ENCODE results near the gene KRTAP3-1. TPM values are rescaled to one million over a fixed set of nuclear protein-coding genes. Genes with fewer than 3 reads are reported as not detected.
A peak's percentile ranks its signal among the peaks of the same experiment; 100 is the strongest.

Gene KRTAP3-1
- total RNA-seq, 1 donor from 2014 or later = not detected

DNA sequence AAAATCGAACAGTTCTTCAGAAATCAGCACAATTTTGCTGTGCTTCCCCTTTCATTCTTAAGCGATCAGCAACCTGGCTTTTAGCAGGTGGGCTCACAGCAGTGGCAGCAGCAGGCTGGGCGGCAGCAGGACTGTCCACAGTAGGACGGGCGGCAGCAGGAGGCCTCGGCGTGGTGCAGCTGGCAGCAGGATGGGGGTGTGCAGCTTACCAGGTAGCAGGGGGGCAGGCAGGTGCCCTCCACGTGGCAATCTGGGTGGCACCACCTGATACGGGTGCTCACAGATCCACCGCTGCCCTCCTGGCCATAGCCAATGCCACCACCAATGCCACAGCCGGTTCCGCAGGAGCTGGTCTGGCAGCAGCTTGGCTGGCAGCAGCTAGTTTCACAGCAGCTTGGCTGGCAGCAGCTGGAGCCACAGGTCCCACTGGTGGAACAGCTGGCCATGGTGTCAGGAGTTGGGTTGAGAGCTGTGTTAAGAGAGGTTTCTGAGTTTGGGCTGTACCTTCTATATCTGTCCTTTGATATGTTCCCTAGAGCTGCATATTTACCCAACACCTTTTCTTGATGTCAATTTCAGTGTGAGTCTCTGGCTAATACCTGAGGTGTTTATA, 20.8 kb upstream of the KRTAP3-1 start, which contains the start of gene KRTAP1-4:
TSS of gene KRTAP1-4 (minus strand) at position 563 of the 613 bp plus-strand sequence. CDS start at position 446, 117 bp downstream.
- no peak for FAIRE-seq
- TF ChIP-seq, protein P1, sequence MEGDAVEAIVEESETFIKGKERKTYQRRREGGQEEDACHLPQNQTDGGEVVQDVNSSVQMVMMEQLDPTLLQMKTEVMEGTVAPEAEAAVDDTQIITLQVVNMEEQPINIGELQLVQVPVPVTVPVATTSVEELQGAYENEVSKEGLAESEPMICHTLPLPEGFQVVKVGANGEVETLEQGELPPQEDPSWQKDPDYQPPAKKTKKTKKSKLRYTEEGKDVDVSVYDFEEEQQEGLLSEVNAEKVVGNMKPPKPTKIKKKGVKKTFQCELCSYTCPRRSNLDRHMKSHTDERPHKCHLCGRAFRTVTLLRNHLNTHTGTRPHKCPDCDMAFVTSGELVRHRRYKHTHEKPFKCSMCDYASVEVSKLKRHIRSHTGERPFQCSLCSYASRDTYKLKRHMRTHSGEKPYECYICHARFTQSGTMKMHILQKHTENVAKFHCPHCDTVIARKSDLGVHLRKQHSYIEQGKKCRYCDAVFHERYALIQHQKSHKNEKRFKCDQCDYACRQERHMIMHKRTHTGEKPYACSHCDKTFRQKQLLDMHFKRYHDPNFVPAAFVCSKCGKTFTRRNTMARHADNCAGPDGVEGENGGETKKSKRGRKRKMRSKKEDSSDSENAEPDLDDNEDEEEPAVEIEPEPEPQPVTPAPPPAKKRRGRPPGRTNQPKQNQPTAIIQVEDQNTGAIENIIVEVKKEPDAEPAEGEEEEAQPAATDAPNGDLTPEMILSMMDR (IDR thresholded peaks at IDR 0.05; ENCODE audit: insufficient read depth, low read length, severe bottlenecking) = no peak

GRCh38 chr17:41026715-41027471, 18.0 kb upstream of the KRTAP3-1 start, which contains the start of gene KRTAP1-5:
Gene KRTAP1-5 (minus strand): TSS chr17:41027208. CDS start chr17:41027155, 53 bp downstream.
- H3K27me3 ChIP-seq (ENCODE audit: control insufficient read depth, insufficient read depth, low read length) = no peaks in the 10 kb centered on the region
- TF ChIP-seq, protein P1 (IDR thresholded peaks at IDR 0.05; ENCODE audit: insufficient read depth, low read length, severe bottlenecking) = no peak
- no peak for FAIRE-seq
- no peak within 1 kb of the TSS for H3K4me3 ChIP-seq (ENCODE audit: low read depth, low read length)
- DNase-seq (ENCODE audit: low read depth) = peak; percentile 49
- H3K36me3 ChIP-seq (ENCODE audit: control insufficient read depth, insufficient read depth, low read length) = no peaks in the 10 kb centered on the region

More for the DNA sequence above, 20.8 kb upstream of the KRTAP3-1 start, which contains the start of gene KRTAP1-4:
- Histone ChIP-seq H3K4me3 (ENCODE audit: low read depth, low read length) (no peak within 1 kb of the TSS), H3K36me3 (ENCODE audit: control insufficient read depth, insufficient read depth, low read length) (no peaks in the 10 kb centered on the region), H3K27me3 (ENCODE audit: control insufficient read depth, insufficient read depth, low read length) (no peaks in the 10 kb centered on the region)
- no peak for DNase-seq (ENCODE audit: low read depth)

DNA sequence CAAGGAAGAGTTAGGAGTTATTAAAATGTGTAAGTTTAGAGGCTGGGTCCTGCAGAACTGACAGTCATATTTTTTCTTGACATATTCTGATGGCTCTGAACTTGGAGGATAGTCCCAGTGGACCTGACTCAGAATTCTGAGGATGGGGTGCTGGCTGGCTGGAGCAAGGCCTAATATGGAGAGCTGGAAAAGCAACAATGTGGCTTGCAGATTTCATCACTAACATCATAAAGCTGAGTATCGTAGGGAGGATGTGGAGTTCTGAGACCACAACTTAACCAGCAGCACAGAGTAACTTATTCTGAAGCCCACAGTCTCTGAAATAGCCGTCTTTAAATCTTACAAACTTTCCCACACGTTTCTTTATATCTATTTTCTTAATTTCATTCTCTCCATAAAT, 15.8 kb upstream of the KRTAP3-1 start:
- no peak for FAIRE-seq
- no peak for DNase-seq (ENCODE audit: low read depth)
- no peaks in the 10 kb centered on the region for H3K36me3 ChIP-seq (ENCODE audit: control insufficient read depth, insufficient read depth, low read length)
- TF ChIP-seq, protein P1 (IDR thresholded peaks at IDR 0.05; ENCODE audit: insufficient read depth, low read length, severe bottlenecking) = no peak
- H3K4me3 ChIP-seq (ENCODE audit: low read depth, low read length) = no peak overlapping the region
- H3K27me3 ChIP-seq (ENCODE audit: control insufficient read depth, insufficient read depth, low read length) = no peaks in the 10 kb centered on the region

DNA sequence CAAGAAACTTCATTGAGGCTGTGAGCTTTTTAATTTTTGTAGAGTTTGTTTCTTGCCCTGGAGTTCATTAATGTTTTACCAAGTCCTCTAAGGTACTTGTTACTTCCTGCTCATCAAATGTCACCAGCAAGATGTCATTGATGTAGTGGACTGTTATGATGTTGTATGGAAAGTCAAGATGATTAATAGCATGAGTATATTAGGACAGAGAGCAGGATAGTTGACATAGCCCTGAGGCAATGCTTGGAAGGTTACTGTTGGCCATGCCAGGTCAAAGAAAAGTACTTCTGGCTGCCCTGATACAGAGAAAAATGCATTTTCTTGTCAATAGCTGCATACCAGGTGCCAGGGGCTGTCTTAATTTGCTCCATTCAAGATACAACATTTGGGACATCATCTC, 11.4 kb upstream of the KRTAP3-1 start:
- TF ChIP-seq, protein P1 (IDR thresholded peaks at IDR 0.05; ENCODE audit: insufficient read depth, low read length, severe bottlenecking) = no peak
- no peaks in the 10 kb centered on the region for H3K36me3 ChIP-seq (ENCODE audit: control insufficient read depth, insufficient read depth, low read length)
- FAIRE-seq (no peak), DNase-seq (ENCODE audit: low read depth) (no peak)
- no peaks in the 10 kb centered on the region for H3K27me3 ChIP-seq (ENCODE audit: control insufficient read depth, insufficient read depth, low read length)
- H3K4me3 ChIP-seq (ENCODE audit: low read depth, low read length) = no peak overlapping the region

- FAIRE-seq (no peak), DNase-seq (ENCODE audit: low read depth) (no peak)
- H3K4me3 ChIP-seq (ENCODE audit: low read depth, low read length) = no peak overlapping the region
- no peaks in the 10 kb centered on the region for H3K27me3 ChIP-seq (ENCODE audit: control insufficient read depth, insufficient read depth, low read length)
- H3K36me3 ChIP-seq (ENCODE audit: control insufficient read depth, insufficient read depth, low read length) = no peaks in the 10 kb centered on the region
- TF ChIP-seq, protein P1 (IDR thresholded peaks at IDR 0.05; ENCODE audit: insufficient read depth, low read length, severe bottlenecking) = no peak
These were observed 10.5 kb upstream of the KRTAP3-1 start for GRCh38 chr17:41019415-41019814.

All from bronchial epithelial cell (primary cell).